Measurements from ENCODE around the gene STXBP1.

- TF ChIP-seq EZH2 (IDR thresholded peaks at IDR 0.05), result no peak
- TF ChIP-seq, protein P1, sequence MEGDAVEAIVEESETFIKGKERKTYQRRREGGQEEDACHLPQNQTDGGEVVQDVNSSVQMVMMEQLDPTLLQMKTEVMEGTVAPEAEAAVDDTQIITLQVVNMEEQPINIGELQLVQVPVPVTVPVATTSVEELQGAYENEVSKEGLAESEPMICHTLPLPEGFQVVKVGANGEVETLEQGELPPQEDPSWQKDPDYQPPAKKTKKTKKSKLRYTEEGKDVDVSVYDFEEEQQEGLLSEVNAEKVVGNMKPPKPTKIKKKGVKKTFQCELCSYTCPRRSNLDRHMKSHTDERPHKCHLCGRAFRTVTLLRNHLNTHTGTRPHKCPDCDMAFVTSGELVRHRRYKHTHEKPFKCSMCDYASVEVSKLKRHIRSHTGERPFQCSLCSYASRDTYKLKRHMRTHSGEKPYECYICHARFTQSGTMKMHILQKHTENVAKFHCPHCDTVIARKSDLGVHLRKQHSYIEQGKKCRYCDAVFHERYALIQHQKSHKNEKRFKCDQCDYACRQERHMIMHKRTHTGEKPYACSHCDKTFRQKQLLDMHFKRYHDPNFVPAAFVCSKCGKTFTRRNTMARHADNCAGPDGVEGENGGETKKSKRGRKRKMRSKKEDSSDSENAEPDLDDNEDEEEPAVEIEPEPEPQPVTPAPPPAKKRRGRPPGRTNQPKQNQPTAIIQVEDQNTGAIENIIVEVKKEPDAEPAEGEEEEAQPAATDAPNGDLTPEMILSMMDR (IDR thresholded peaks at IDR 0.05), result no peak
These were observed 33.5 kb upstream of the STXBP1 start for GRCh38 chr9:127578627-127578951.

All from neural progenitor cell (in vitro differentiated cells).